HG02970 (cell line): Measurements from ENCODE around the gene EIF2D.
A peak's percentile ranks its signal among the peaks of the same experiment; 100 is the strongest.

Experiments used
- ATAC-seq: cut with Tn5 transposase; IDR thresholded peaks from one replicate; pipeline ENCODE4 v1.9.1; 2021; ENCODE audit warnings: mild to moderate bottlenecking, moderate library complexity, moderate number of reproducible peaks; ENCODE audit not compliant: unreplicated experiment, low FRiP score

EIF2D gene

GRCh38 chr1:206573762-206574161 is 38.5 kb downstream of the EIF2D start:
- no peak for ATAC-seq

- ATAC-seq: no peak
Measured at GRCh38 chr1:206573319-206573718, 38.9 kb downstream of the EIF2D start.

GRCh38 chr1:206572835-206573234 is 39.4 kb downstream of the EIF2D start:
- no peak for ATAC-seq

DNA sequence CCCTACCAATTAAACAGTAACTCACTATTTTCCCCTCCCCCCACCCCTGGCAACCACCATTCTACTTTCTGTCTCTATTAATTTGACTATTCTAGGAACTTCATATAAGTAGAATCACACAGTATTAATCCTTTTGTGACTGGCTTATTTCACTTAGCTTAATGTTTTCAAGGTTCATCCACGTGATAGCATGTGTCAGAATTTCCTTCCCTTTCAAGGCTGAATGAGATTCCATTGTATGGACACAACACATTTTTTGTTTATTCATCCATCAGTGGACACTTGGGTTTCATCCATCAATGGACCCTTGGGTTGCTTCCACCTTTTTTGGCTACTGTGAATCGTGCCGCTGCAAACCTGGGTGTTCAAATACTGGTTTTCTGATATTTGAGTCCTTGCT is 41.7 kb downstream of the EIF2D start:
- ATAC-seq: no peak

DNA sequence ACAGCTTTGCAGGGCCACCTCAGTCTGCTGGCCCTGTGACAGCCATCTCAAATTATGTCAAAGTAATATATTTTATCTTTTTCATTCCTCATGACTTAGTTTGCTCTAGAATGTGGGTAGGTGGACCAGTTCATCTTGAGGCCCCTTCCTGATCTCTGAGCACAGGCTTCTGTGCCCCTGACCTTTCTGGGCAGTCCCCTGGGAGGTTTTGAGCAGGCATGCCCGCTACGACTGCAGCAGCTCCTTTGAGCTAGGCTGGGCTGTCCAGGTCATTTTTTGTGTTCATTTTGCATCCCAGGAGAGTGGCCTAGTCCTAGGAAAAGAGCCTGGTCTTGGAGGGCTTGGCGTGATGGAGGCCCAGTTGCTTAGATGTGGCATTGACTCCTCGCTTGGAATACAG is 42.7 kb downstream of the EIF2D start:
- no peak for ATAC-seq

- ATAC-seq: no peak
Measured at GRCh38 chr1:206568779-206569352, 43.4 kb downstream of the EIF2D start.

- ATAC-seq: no peak
Measured at GRCh38 chr1:206568256-206568655, 44.0 kb downstream of the EIF2D start.

DNA sequence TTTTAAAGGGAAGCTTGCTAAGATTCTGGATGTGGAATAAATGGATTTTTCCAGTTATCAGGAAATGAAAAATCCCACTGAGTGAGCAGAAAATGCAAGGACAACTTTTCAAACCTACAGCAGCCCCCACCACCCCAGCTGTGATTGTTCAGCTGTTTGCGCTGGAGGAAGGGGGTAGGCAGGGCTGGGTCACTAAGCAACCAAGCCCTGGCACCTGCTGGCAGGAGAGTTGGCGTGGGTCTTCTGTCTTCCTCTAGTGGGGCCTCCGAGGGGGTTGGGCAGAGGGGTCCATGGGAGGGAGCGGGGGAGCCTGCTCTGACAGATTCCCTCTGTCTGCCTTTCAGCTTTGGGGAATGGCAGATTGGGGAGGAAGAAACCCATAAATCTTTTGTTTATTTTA is 45.3 kb downstream of the EIF2D start:
- ATAC-seq: no peak

GRCh38 chr1:206565995-206566394 is 46.3 kb downstream of the EIF2D start:
- no peak for ATAC-seq

DNA sequence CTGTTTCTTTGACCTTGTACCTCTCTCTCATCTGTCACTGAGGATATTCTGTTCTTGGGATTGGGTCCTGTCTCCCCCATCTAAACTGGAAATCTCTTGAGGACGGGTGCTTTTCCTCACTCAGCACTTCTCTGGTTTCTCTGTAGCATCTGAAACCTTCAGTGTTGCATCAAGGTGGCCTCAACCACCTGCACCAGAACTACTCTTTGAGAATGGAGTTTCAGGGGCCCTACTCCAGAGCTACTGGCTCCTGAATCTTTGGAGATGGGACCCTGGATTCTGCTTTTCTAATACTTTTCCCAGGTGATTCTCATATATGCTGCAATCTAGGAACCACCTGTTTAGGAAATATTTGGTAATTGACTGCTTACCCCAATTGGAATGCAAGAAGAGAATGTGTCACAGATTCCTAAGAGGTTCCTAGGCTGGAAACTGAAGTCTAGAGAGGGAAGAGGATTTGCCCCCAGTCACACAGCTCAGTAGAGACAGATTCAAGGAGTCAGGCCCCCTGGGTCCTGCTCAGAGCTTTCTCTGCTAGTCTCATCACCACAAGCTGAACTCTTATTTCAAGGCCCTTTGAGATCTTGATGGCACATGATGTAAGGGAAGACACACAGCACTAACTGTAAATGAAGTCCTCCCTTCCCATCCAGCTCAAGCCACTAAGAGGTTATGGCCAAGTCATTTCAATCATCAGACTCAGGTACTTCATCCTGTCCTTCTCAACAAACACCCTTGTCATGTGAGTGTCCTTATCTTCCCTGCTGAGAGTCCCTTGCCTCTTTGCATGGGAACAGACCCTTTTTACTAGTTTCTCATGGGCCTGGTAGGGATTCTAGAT is 48.7 kb downstream of the EIF2D start:
- ATAC-seq: peak; percentile 17

DNA sequence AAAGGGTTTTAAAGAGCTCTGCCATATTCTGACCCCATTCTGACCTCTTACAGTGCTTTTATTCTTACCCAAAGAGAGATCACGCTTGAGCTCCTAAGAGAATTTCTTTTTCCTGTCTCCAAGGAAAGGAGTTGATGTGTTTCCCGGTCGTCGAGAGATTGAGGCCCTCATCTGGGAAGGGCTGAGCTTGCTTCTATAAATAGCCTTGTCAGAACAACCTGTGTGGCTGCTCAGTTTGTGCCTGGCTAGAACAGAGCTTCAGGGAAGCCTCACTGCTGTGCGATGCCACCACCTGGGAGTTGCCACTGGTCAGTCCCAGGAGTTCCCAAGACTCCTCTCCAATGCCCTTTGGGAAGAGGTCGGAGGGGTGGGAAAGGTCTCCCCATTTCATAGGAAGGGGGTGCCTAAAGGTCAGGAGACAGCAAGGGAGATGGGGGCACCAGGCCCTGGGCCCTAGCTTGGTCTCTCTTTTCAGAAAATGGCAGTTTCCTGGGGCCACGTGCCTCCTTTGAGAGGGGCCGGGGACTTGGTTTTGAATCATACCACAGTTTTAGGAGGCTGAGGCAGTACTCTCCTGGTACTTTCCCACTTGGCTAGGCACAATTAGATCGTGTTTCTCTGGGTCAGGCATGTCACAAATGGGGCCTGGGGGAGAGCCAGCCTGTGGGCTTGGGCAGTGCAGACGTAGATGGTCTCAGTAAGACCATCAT is 52.1 kb downstream of the EIF2D start:
- ATAC-seq: no peak

DNA sequence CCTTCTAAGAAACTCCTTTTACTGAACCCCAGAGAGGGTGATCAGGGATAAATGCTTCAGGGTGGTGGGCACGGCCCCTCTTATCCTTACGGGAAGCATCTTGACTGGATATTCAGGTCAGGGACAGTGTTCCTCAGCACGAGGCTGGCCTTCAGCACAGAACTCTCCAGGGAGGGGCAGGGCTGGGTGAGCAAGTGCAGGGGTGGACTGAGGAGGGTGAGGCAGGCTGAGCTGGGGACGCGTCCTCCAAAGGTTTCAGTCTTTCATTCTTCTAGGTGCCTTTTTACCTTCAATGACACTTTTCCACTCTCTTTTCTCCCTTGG is 52.6 kb downstream of the EIF2D start:
- no peak for ATAC-seq

GRCh38 chr1:206558794-206559671 is 53.2 kb downstream of the EIF2D start:
- ATAC-seq: no peak

DNA sequence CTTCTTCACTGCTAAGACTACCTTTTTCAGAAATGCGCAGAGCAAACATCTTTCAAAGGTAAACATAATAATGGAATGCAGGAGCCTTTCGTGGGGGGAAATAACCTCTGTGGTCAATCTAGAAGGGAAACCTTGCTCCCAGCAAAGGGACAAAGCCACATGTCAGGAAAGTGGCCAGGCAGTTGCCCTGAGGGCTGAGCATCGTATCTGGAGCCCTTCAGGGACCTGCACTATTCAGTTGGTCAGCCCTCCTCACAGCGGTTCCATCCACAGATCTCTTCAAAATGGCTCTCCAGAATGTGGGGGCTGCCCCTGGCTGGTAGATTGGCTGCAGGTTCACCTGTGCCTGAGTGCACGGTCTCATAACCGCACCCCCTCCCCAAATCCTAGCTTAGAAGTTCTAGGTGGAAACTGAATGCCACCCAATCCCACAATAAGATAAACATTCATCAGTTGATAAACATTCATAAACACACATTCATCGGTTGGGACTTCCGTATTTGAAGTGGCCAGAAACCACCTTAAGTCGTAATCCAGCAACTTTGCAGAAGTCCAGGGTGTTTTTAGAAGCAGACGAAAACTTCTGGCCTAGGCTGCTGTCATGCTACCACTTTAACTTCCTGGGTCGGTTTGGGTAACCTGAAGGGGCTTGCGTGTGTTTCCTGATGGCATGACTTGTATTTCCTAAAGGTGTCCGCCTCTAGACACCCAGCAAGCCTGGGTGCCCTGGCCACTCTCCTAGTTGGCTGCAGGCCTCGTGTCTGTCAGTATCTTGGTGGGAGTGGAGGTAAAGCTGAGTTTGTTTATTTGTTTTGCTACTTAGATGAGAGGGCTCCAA is 54.4 kb downstream of the EIF2D start:
- no peak for ATAC-seq

DNA sequence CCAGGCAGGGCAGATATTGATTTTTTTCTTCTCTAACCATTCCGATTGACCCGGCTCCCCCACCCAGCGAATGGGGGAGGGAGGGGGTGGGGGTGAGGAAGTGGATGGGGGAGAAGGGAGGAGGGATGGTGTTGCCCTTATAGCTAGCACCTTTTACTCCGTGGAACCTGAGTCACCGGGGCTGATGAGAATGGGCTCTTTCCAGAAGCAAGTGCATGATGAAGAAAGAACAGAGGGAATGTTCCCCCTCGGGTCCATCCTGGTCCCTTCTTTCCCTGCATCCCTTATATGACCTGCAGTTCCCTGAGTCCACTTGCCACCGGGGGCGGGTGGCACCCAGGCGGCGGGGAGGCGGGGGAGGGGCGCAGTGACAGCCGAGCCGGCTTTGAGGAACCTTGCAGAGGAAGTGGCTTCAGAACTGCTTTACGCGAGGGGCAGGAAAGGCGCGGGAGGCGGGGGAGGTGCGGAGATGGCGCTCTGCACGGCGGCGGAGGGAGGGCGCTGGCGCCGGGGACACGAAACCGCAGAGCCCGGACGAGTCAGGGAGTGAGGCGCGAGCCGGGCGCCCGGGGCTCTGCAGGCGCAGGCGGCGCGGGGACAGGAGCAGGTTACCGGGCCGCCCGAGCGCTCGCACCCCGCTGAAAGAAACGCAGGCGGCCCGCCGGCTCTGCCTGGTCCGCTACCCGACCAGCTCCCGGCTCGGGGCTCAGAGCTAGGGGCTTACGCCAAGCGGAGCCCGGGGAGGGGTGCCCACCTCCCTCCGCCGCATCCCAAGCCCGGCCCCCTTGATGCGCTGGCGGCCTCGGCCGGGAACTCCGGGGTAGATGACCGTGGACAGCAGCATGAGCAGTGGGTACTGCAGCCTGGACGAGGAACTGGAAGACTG is 55.3 kb downstream of the EIF2D start:
- peak; percentile 49 for ATAC-seq

DNA sequence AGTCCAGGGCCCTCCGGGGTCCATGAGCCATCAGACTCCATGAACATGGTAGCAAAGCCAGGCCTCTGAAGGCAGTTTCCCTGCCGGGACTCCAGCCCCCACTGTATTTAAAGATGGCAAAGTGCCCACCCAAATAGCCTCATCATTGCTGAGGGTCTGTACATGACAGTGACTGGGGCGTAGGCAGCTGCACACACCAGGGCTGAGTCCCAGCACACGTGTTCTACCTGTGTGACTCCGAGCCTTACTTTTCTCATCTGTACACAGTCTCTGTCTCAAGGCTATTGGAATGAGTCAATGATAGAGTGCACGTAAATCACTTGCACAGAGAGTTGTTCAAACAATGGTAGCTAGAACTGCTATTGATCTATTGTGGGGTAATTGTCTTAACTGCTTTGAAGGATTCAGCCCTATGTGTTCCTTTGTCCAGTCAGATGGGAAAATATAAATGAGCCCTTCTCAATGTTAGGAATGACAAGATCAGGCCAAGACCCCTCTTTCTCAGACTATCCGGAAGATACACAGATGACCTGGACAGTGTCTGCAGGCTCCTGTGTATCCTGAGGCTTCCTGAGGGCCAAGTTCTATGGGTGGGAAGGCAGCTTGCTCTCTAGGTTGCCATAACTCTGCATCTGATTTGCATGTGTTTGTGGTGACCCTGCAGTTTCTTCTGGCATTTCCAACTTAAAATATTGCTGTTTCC is 56.1 kb downstream of the EIF2D start:
- no peak for ATAC-seq

GRCh38 chr1:206555473-206555935 is 56.8 kb downstream of the EIF2D start:
- no peak for ATAC-seq
